ENCODE data around the gene CYB5B. TPM values are rescaled to one million over a fixed set of nuclear protein-coding genes. Genes with fewer than 3 reads are reported as not detected.

The CYB5B gene
- total RNA-seq, 1 donor from 2014 or later = 97.5 TPM

GRCh38 chr16:69444873-69445517, 20.6 kb downstream of the CYB5B start:
- peak; percentile 13 for DNase-seq (ENCODE audit: low spot score)

GRCh38 chr16:69448470-69449193, 24.2 kb downstream of the CYB5B start:
- peak; percentile 29 for DNase-seq (ENCODE audit: low spot score)

- no peak for DNase-seq (ENCODE audit: low spot score)
These were observed 26.7 kb downstream of the CYB5B start for GRCh38 chr16:69451166-69451565.

GRCh38 chr16:69453936-69454335, 29.5 kb downstream of the CYB5B start:
- DNase-seq (ENCODE audit: low spot score) = no peak

- DNase-seq (ENCODE audit: low spot score) = no peak
These were observed 39.5 kb downstream of the CYB5B start for GRCh38 chr16:69463876-69464275.

GRCh38 chr16:69465083-69465721, 40.8 kb downstream of the CYB5B start:
- DNase-seq (ENCODE audit: low spot score) = peak; percentile 48

- no peak for DNase-seq (ENCODE audit: low spot score)
These were observed 41.5 kb downstream of the CYB5B start for GRCh38 chr16:69465881-69466280.

- DNase-seq (ENCODE audit: low spot score) = no peak
These were observed 42.1 kb downstream of the CYB5B start for GRCh38 chr16:69466547-69466946.

- no peak for DNase-seq (ENCODE audit: low spot score)
These were observed 42.7 kb downstream of the CYB5B start for GRCh38 chr16:69467080-69467479.

- no peak for DNase-seq (ENCODE audit: low spot score)
These were observed 43.2 kb downstream of the CYB5B start for GRCh38 chr16:69467531-69468204.

- DNase-seq (ENCODE audit: low spot score) = no peak
These were observed 45.6 kb downstream of the CYB5B start for GRCh38 chr16:69469807-69470561.

GRCh38 chr16:69471121-69471520, 46.7 kb downstream of the CYB5B start:
- DNase-seq (ENCODE audit: low spot score) = no peak

- no peak for DNase-seq (ENCODE audit: low spot score)
These were observed 50.0 kb downstream of the CYB5B start for GRCh38 chr16:69474408-69474807.

GRCh38 chr16:69476920-69477443, 52.6 kb downstream of the CYB5B start:
- peak; percentile 80 for DNase-seq (ENCODE audit: low spot score)

- DNase-seq (ENCODE audit: low spot score) = peak; percentile 82
These were observed 53.1 kb downstream of the CYB5B start for GRCh38 chr16:69477546-69477945.

- DNase-seq (ENCODE audit: low spot score) = no peak
These were observed 54.3 kb downstream of the CYB5B start for GRCh38 chr16:69478685-69479084.

GRCh38 chr16:69479775-69480174, 55.4 kb downstream of the CYB5B start:
- no peak for DNase-seq (ENCODE audit: low spot score)

GRCh38 chr16:69481901-69482341, 57.5 kb downstream of the CYB5B start:
- DNase-seq (ENCODE audit: low spot score) = peak; percentile 38

GRCh38 chr16:69482410-69482991, 58.1 kb downstream of the CYB5B start:
- DNase-seq (ENCODE audit: low spot score) = peak; percentile 67

GRCh38 chr16:69483611-69484010, 59.2 kb downstream of the CYB5B start:
- no peak for DNase-seq (ENCODE audit: low spot score)

- DNase-seq (ENCODE audit: low spot score) = no peak
These were observed 60.9 kb downstream of the CYB5B start for GRCh38 chr16:69485361-69485760.

All from umbilical cord (tissue), 2 donors.